ENCODE measurements around the gene SPRY2.

DNA sequence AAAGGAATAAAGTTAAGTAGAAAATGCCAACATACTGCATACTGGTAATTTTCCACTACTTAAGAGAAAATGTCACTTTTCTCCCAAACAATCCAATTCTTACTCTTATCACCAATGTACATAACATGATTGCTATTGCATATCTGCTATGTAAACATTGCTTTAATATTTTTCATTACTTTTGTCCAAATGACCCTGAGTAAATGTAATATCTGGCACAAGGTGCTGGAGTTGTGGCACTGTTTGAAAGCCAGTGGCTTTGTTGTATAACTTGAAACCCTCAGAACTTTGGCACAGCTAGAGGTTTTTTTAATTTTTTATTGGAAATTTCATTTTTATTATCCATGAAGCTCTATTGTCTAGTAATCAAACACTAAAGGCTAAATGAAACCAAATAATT lies 45.7 kb upstream of the SPRY2 start:
- TF ChIP-seq, protein P1, sequence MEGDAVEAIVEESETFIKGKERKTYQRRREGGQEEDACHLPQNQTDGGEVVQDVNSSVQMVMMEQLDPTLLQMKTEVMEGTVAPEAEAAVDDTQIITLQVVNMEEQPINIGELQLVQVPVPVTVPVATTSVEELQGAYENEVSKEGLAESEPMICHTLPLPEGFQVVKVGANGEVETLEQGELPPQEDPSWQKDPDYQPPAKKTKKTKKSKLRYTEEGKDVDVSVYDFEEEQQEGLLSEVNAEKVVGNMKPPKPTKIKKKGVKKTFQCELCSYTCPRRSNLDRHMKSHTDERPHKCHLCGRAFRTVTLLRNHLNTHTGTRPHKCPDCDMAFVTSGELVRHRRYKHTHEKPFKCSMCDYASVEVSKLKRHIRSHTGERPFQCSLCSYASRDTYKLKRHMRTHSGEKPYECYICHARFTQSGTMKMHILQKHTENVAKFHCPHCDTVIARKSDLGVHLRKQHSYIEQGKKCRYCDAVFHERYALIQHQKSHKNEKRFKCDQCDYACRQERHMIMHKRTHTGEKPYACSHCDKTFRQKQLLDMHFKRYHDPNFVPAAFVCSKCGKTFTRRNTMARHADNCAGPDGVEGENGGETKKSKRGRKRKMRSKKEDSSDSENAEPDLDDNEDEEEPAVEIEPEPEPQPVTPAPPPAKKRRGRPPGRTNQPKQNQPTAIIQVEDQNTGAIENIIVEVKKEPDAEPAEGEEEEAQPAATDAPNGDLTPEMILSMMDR (IDR thresholded peaks at IDR 0.05), result no peak
- no peak for TF ChIP-seq POLR2A (IDR thresholded peaks at IDR 0.05)
- TF ChIP-seq EP300 (IDR thresholded peaks at IDR 0.05), result no peak
- no peak for TF ChIP-seq POLR2AphosphoS5 (IDR thresholded peaks at IDR 0.05)

All from stomach (tissue), 4 donors.